ENCODE results near the gene MYCBP.
"Not testable (repeated sequence)": the region's sequence is repeated elsewhere in the genome, so short reads cannot be mapped to it uniquely, and the experiment has no call there.

MYCBP gene

DNA sequence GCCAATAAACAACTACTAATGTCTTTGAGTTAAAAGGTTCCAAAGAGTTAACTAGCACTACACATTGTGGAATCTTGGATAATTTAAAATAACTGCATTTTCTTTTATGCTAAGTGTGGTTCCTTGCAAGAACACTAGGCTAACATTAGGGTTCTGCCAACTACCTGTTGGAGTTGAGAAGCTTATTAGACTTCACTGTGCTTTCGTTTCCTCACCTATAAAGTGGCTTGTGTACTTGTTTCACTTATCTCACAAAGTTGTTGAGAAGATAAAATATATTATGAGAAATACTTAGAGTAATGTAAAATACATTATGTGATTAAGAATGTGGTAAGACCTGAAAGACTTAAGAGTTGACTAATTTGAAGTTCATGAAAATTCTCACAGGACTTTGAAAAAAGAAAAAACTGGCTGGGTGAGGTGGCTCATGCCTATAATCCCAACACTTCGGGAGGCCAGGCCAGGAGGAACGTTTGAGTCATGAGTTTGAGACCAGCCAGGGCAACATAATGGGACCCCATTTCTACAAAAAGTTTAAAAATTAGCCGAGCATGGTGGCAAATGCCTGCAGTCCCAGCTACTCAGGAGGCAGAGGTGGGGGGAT, 7.9 kb downstream of the MYCBP start:
- no peak for DNase-seq (ENCODE audit: low spot score)

DNA sequence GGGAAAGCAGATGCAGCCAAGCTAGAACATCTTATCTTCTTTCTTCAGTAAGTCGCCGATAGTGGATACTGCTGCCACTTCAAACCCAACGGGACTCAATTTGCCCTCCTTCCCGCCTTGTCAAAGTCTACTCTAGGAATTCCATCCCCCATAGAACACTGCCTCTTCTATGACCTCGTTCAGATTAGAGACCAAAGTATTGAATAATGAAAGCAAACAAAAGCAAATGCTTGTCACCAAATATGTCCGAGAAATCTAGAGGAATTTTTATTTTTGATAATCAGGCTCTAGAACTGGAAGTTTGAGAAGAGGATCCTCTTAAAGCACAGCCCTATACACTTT, 12.7 kb downstream of the MYCBP start:
- DNase-seq (ENCODE audit: low spot score) = no peak

DNA sequence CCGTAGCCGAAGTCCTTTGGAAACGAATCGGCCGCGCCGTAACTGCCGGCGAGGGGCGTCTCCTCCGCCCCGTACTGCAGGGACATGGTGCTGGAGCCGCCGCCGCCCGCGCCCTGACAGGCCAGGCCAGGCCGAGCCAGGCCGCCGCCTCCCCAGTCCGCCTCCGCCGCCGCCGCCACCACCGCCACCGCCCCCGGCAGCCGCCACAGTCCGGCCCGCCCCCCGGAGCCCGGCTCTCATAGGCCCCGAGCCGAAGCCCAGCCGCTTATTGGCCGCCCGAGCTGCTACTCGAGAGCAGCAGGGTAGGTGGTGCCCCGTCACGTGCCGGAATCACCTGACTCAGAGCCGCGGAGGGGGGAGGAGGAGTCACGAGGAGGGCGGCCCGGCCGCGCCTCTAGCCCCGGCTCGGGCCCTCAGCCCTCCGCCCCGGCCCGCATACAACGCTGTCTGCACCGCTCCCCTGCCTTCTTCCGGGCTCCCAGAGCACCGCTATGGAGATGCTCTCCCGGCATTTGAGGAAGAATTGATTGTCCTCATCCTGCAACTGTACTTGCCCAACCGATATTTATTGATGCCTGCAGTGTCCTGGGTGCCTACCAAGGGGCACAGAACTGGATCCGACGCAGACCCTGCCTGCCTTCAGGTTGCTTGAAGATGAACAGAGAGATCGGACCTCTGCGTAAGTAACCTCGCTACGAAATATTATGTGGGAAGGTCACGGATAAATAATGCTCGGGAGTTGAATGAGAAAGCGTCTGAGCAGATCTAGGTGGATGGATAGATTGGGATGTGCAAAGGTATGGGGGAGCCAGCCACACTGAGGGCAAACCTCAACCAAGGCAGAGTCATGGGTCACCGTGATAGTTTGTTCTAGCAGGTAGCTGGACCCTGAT, 13.3 kb downstream of the MYCBP start, which contains the start of gene RRAGC:
Gene RRAGC (minus strand): TSS at position 212 of the 893 bp plus-strand sequence. CDS start 126 bp downstream, at position 86.
- peak; percentile 100 for DNase-seq (ENCODE audit: low spot score)

DNA sequence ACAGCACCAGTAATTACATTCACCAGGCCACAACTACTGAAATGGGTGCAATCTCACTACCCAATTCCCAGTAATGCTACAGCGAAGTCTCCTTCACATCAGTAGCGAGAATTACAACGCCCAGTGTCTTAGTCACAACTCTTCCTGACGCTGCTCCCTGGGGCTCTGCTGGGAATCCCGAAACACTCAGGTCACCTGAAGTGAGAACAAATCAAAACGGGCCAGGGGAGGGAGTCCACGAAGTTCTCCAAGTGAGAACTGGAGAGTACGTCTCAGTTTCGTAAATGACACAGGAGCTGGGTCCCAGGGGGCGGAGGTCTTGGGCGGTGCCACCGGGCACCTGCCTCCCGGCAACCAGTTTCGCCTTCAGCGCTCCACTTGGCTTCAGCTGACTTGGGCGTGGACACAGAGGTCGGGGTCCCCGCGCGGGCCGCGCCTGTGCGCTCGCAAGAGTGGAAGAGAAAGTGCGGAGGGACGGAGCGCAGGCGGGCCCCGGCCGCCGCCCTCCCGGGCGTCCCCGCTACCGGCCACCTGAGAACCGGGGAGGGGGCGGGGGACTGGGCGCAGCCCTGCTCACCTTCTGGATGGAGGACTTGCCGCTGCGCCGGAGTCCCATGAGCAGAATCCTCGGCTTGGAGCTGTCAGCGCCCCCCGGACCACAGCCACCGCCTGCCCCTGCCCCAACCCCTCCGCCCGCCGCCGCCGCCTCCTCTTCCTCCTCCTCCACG, 14.2 kb downstream of the MYCBP start:
- peak; percentile 62 for DNase-seq (ENCODE audit: low spot score)

DNA sequence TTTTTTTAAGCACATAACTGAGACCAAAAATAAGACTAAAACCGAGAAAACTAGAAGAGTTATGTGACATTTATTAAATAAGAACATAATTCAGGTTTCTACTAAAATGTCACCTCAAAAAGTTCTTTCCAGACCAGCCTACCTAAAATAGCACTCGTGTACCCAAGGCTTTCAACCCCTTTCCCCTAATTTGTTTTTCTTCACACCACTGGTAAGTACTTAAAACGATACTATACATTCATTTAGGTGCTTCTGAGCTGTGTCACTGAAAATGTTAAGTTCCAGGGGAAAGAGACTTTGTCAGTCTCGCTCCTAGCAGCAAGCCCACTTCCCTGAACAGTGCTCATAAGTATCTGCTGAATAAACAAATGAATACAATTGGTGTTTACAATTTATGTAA, 20.4 kb downstream of the MYCBP start:
- no peak for DNase-seq (ENCODE audit: low spot score)

DNA sequence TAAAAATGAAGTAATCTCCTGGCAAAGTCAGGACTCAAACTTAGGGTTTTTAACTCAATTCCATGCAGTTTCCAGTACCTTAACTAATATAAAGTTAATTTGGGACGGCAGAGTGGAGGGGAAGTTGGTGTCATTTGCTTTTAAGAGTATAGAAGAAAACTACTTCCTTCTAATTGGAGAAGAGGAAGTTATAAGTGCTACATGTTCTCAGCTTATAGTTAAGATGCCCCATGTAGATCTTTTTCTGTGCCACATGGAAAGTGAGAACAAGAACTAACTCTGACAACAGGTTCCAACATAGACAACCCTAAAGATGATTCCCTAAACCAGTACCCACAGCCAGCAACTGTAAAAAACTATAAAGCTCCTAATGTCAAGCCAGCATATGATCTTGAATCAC, 25.1 kb downstream of the MYCBP start:
- no peak for DNase-seq (ENCODE audit: low spot score)

DNA sequence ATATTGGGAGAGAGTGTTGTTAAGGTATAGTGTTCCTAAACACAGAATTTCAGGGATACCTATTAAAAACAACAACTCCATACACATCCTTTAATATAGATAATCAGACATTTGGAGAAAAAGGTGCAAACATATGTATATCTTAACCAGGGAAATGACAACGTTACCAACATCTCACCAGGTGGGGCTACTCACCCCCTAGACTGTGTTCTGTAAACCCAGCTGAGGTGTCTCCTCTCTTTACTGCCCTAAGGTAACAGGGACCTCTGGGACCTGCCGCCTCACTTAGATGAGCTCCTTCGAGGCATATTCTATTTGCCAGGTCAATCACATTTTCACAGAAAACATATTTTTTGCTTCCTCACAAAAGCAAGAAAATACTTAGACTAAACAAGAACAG, 26.9 kb downstream of the MYCBP start:
- DNase-seq (ENCODE audit: low spot score) = no peak

DNA sequence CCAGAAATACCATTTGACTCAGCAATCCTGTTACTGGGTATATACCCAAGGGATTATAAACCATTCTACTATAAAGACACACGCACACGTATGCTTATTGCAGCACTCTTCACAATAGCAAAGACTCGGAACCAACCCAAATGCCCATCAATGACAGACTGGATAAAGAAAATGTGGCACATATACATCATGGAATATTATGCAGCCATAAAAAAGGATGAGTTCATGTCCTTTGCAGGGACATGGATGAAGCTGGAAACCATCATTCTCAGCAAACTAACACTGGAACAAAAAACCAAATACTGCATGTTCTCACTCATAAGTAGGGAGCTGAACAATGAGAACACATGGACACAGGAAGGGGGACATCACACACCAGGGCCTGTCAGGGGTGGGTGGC, 28.1 kb downstream of the MYCBP start:
- not testable (repeated sequence) for DNase-seq (ENCODE audit: low spot score)

DNA sequence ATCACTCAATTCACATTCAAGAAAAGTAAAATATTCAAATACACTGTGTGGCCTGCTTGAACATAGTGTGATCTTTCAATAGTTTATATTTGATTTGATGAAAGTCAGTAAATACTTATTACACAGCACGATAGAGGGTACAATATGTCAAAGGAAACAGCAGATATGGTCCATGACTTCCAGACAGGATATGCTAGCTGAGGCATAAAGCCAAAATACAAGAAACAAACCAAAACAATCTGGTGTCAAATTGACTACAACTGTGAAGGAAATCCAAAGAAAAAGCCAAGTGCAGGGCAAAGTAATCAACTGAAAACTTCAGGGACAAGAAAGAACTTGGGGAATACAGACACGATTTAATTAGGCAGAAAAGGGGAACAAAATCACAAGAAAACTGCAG, 32.9 kb downstream of the MYCBP start:
- DNase-seq (ENCODE audit: low spot score) = no peak

DNA sequence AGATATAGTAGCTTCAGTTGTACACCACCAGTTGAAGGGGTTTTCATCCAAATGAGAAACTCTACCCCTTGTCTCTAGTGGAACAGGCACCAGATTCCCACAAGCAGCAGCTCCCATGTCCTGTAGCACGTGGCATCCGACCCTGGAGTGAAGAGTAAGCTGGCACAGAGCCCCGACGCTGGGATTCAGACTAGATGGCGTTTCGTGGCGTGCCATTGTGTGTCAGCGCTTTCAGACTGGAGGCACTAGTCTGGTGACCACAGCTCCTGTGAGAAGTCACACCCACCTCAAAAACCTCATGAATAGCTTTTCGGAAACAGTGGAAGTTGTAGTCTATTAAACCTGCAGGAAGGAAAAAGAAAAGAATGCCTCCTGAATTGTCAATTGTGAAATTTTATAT, 33.8 kb downstream of the MYCBP start:
- no peak for DNase-seq (ENCODE audit: low spot score)

DNA sequence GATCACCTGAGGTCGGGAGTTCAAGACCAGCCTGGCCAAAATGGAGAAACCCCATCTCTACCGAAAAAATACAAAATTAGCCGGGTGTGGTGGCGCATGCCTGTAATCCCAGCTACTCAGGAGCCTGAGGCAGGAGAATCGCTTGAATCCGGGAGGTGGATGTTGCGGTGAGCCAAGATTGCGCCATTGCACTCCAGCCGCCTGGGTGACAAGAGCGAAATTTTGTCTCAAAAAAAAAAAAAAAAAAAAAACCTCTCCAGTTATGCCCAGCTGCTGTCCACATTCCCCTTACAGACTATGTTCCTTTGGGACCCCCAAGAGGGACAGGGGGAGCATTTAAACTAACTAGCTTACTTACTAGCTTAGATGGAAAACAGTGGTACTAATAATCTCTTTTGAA, 36.8 kb downstream of the MYCBP start:
- not testable (repeated sequence) for DNase-seq (ENCODE audit: low spot score)

DNA sequence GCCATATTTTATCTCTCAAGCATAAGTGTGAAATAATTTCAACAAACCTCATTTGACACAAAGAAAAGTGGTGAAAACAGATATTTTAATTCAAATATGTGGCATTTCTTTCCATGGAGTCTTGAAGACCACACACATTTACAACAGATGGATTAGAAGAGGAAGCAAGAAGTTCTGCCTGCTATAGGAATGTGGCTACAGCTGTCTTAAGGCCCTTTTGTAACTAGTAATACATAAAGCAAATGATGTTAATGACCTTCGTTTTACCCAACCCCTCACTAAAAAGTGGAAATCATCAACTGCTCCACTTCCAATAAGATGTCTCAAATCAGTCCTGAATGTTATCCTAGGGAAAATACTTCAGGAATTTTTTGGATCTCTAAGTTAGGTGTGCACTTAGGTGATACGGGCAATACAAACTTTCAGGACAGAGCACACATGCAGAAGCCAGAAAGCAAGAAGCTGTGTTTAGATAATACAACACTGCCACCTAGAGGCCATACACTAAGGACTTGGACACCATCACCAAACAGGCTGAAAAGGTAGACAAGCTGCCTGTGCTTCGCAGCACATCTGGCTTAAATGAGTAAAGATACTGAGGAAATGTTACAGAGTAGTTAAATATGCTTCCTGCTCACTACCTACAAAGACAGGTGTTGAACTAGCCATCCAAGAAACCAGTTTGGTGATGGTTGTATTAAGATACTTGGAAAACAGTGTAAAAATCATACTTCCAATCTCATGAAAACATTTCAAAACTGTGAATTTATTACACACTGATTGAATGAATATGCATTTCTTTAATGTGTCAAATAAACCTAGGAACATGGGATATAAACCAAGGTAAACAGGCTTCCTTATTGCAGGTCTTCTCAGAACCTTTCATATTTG, 38.0 kb downstream of the MYCBP start:
- peak; percentile 75 for DNase-seq (ENCODE audit: low spot score)

DNA sequence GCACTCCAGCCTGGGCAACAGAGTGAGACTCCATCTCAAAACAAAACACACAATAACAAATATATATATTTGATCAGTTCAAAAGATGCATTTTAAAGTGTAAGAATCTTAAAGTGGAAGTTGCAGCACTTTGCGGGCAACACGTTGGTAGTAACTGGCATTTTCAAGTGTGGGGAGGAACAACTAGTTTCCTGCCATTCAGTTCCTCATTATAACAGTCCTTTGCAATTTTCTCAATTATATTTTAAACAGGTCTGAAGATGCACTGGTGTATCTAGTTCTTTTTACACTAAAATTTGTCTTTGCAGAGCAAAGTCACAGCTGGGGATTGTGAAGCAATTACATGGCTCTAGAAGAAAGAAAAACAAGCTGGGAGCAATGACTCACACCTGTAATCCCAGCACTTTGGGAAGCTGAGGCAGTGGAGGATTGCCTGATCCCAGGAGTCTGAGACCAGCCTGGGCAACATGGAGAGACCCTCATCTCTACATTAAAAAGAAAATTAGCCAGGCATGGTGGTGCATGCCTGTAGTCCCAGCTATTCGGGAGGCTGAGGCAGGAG, 38.8 kb downstream of the MYCBP start:
- no peak for DNase-seq (ENCODE audit: low spot score)

DNA sequence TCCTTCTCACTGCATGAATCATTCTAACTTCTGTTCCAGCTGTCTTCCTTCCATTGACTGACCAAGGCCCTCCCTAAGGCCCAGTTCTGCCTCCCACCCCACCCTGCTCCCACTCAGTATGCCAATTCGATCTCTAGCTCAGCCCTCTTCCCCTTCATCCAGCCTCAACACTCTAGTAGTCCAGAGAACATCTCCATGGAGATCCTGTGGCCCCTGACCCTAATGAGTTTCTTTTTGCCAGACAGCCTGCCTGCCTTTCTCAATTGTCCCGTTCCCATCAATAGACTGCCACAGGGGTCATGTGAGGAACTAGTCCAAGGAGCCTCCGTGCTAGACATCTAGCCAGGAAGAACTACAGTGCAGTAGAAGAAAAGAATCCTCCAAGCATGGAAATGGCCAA, 40.0 kb downstream of the MYCBP start:
- DNase-seq (ENCODE audit: low spot score) = no peak

DNA sequence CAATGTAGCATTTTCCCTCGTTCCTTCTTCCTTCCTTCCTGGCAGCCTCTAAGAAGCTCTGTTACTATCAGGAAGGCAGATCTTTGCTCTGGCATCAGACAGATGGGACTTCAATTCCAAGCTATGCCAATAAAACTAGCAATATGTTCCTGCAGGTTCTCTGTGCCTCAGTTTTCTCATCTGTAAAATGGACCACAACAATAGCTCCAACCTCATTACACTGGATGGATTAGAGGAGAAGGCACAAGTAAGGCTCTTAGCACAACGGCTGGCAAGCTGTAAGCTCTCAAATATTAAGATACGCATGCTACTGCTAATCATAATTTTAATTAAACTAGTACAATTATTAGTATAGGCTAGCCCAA, 40.8 kb downstream of the MYCBP start:
- no peak for DNase-seq (ENCODE audit: low spot score)

DNA sequence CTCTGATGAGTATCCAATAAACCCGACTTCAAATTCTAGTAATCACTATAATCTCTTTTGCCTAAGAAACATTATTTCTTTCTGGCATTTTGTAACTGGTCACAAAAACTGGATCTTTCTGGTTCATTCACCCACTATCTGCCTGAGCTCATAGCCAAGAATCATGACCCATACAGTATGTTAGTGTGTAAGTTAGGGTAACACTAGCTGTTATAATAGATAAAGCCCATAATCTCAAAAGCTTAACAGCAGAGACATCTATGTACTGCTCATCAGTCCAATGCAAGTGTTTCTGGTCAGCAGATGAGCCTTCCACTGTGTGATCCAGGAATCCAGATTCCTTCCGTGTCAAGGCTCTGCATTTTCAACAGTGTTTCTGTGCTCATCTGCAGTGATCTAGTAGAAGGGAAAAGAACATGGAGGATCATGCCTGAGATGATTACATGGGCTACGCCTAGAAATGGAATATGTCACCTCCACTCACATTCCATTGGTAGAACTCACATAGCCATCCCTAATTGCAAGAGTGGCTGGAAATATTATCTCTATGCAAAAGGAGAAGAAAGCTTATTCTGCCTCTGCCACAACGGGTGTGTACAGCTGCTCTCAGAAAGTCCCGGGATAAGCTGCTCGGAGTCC, 41.3 kb downstream of the MYCBP start:
- no peak for DNase-seq (ENCODE audit: low spot score)

DNA sequence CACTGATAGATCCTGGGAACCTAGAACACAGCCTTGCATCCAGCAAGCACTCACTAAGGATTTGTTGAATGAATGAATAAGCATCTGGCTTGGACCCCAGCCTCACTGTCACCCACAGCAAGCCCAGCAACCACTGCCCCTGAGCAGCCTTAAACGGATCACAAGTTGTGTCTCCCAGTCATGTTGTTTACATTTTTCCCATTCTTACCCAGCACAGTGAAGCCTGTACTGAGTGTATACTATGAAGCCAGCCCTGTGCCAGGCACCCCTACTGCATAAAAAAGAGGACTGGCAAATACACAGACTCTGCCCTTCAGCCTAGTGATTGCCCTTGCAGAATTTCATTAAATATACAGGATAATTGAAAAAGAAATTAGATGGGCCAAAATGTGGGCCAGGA, 43.8 kb downstream of the MYCBP start:
- DNase-seq (ENCODE audit: low spot score) = no peak

DNA sequence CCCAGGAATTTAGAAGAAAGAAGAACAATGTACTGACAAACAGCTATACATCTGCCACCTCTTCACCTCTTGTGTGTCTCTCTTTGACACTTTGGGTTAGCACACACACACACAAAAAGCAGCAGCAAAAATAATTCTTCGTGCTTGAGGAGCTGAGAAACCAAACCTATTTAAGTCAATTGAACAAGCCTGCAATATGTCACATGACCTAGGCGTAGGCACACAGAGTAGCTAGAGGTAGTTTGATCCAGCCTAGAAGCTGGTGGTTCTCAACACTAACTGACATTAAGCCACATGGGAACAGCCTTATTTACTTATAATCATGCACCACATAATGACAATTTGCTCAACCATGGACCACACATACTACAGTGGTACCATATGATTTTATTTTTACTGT, 45.8 kb downstream of the MYCBP start:
- DNase-seq (ENCODE audit: low spot score) = no peak

DNA sequence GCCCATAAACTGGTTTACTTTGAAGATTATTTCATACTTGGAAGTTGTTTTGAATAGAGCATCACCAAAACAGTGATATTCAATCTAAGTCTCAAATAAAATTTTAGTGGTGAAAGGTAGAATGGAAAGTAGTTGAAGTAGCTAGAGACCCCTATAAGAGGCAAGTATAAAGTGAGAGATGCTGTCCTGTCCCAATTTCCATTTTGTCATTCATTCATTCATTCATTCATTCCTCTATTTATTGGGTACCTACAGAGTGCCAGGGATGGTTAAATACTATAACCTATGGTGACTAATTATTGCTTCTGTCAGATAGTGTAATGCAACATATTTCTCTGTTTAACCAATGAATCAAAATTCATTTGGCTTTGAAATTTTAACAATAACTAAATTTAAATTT, 46.3 kb downstream of the MYCBP start:
- no peak for DNase-seq (ENCODE audit: low spot score)

DNA sequence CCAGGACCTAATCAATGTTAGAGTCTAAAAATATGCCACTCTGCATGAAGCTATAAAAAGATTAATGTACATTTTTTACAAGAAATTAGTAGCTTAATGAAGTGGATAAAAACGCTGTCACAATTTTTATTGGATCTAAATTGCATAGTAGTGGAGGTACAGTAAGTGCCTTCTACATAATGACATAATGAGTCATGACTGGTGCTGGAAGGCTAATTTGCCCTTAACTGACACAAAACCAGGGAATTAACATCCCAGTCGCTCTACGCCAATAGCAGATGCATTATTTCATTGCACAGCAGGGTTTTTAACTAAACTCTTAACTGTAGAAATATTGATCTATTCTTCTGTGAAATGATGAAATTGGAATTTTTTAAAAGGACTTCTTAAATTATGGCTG, 46.9 kb downstream of the MYCBP start:
- DNase-seq (ENCODE audit: low spot score) = no peak

DNA sequence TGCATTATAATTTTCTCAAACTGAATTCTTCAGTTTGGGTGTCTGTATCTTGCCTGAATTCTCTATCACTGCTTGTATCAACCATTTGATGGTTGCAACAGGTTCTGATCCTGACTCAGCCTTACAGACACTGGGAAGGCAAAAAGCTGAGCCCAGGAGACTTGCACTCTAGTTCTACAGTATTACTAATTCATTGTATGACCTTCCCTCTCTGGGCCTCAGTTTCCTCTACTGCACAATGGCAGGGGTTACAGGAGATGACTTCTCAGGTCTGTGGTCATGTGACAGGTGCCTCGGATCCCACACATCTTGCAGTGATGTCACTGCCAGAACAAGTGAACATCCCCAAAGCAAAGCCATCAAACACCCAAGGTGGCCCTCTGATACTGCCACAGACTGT, 52.3 kb downstream of the MYCBP start:
- DNase-seq (ENCODE audit: low spot score) = no peak
